ENCODE measurements around the gene NKAPD1. TPM values are rescaled to one million over a fixed set of nuclear protein-coding genes. Genes with fewer than 3 reads are reported as not detected.

The NKAPD1 gene
- total RNA-seq, 3 donors from 2014 or later: 14.6 to 17.4 (median 16.2) TPM

DNA sequence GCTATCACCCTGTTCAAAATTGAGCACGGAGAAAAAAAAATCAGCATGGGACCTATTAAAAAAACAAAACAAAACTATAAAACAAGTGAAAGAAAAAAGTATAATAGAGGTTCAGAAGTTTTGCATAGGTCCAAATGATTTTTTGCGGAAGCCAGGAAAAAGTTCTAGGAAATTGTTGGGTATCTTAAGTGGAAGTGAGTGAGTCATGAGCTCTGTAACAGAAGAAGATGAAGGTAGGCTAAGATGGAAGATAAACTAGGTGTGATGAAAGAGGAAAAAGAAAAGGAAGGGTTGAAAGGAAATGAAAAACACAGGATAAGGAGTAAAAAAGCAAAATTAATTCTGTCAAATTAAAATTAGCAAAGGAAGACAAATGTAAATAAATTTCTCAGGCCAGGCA lies 40.4 kb downstream of the NKAPD1 start:
- ATAC-seq: no peak
- no peak overlapping the region for H3K4me3 ChIP-seq
- H3K9me3 ChIP-seq: no peaks in the 10 kb centered on the region
- intact Hi-C loops (cut with DNase I, micrococcal nuclease): loop anchor here (10.0 kb wide), 1 partner anchor 60 kb away; the partner anchor contains the start of gene BCO2 (in 2 of the 2)
- no peaks in the 10 kb centered on the region for H3K36me3 ChIP-seq (ENCODE audit: low read depth)
- no peaks in the 10 kb centered on the region for H3K4me1 ChIP-seq (ENCODE audit: low read depth)
- DNase-seq: no peak
- TF ChIP-seq, protein P1, sequence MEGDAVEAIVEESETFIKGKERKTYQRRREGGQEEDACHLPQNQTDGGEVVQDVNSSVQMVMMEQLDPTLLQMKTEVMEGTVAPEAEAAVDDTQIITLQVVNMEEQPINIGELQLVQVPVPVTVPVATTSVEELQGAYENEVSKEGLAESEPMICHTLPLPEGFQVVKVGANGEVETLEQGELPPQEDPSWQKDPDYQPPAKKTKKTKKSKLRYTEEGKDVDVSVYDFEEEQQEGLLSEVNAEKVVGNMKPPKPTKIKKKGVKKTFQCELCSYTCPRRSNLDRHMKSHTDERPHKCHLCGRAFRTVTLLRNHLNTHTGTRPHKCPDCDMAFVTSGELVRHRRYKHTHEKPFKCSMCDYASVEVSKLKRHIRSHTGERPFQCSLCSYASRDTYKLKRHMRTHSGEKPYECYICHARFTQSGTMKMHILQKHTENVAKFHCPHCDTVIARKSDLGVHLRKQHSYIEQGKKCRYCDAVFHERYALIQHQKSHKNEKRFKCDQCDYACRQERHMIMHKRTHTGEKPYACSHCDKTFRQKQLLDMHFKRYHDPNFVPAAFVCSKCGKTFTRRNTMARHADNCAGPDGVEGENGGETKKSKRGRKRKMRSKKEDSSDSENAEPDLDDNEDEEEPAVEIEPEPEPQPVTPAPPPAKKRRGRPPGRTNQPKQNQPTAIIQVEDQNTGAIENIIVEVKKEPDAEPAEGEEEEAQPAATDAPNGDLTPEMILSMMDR (IDR thresholded peaks at IDR 0.05): no peak

DNA sequence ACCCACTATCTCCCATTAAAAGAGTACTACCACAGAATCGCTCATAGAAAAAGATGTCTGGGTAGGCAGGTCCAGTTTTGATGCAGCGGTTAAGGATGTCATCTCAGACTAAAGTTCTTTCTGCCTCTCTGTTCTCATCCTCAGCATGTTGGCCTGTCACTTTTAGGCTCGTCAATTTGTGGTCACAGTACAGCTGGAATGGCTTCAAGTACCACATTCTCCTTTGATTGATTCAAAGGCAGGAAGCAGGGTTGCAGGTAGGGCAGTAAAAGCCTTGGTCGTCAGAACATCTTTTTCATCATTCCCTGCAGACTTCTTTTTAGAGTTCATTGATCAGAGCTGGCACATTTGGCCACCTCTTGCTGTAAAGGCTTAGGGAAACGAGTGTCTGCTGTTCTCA lies 41.3 kb downstream of the NKAPD1 start:
- TF ChIP-seq, protein P1 (IDR thresholded peaks at IDR 0.05): no peak
- no peak overlapping the region for H3K4me3 ChIP-seq
- H3K4me1 ChIP-seq (ENCODE audit: low read depth): no peaks in the 10 kb centered on the region
- DNase-seq: no peak
- H3K36me3 ChIP-seq (ENCODE audit: low read depth): no peaks in the 10 kb centered on the region
- H3K9me3 ChIP-seq: no peaks in the 10 kb centered on the region
- intact Hi-C loops (cut with DNase I, micrococcal nuclease): loop anchor here (10.0 kb wide), 1 partner anchor 59 kb away; the partner anchor contains the start of gene BCO2 (in 2 of the 2)
- ATAC-seq: no peak

DNA sequence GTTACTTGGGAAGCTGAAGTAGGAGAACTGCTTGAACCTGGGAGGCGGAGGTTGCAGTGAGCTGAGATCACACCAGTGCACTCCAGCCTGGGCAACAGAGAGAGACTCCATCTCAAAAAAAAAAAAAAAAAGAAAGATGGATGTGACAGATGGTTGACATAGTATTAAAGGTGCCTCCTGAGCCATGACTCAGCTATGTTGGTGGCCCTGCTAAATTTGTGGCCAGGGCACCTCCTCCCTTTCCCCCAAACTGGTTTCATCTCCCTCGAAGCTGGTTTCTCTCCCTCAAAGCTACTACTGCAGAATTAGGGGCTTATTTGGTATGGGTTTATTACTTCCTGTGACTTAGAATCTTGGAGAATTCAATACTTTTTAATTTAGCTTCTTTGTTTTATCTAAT lies 44.1 kb downstream of the NKAPD1 start:
- ATAC-seq (no peak), DNase-seq (no peak)
- Histone ChIP-seq H3K36me3 (ENCODE audit: low read depth) (no peaks in the 10 kb centered on the region), H3K9me3 (no peaks in the 10 kb centered on the region), H3K4me3 (no peak overlapping the region), H3K4me1 (ENCODE audit: low read depth) (no peaks in the 10 kb centered on the region)
- TF ChIP-seq, protein P1 (IDR thresholded peaks at IDR 0.05): no peak
- intact Hi-C loops (cut with DNase I, micrococcal nuclease): loop anchor here (10.0 kb wide), 1 partner anchor 57 kb away; the partner anchor contains the start of gene BCO2 (in 2 of the 2)

DNA sequence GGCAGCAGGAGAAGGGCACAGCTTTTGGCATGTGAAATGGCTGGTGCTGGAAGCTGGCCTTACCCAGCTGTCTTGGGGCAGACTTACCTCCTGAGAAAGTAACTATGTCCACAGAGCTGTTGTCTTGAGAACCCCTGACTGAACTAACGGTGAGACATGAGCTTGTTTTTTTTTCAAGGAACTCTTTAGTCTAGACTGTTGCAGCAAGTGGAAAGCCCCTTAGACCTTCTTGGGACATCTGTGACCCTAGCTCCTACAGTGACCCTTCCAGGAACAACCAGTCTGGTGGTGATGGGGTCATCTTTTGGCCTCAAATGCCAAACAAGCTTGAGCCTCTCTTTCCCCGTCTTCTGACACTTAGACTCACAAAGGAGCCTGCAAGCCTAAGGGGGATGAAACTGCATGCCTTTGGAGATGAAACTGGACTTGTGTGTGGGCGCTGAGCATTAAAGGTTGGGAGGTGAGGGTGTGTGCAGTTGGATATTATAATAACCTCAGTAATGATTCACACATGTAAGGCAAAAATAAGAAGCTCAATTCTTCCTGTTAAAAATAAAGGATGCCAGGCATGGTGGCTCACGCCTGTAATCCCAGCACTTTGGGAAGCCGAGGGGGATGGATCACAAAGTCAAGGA lies 48.0 kb downstream of the NKAPD1 start:
- no peaks in the 10 kb centered on the region for H3K9me3 ChIP-seq
- intact Hi-C loops (cut with DNase I, micrococcal nuclease): no loop called here
- no peaks in the 10 kb centered on the region for H3K36me3 ChIP-seq (ENCODE audit: low read depth)
- no peak overlapping the region for H3K4me3 ChIP-seq
- no peak for DNase-seq
- TF ChIP-seq, protein P1 (IDR thresholded peaks at IDR 0.05): no peak
- no peaks in the 10 kb centered on the region for H3K4me1 ChIP-seq (ENCODE audit: low read depth)
- ATAC-seq: no peak

DNA sequence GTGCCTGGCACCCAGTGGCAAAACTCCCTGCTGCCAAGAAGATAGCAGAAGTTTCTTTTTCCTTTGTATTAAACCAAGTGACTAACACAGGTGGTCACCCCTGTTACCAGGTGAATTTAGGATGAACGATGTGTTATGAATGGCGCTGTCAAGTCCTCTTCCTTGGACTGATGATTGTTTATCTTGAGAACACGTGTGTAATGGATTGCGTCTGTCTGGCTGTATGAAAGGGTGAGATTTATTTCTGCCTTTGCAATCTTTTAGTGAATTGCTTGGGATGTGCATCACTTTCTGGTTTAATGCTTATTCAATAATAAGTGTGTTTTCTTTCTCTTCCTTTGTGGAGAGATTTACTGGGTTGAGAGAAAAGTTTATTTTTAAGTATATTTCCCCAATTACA lies 49.0 kb downstream of the NKAPD1 start:
- TF ChIP-seq, protein P1 (IDR thresholded peaks at IDR 0.05): no peak
- H3K4me3 ChIP-seq: no peak overlapping the region
- no peaks in the 10 kb centered on the region for H3K9me3 ChIP-seq
- H3K36me3 ChIP-seq (ENCODE audit: low read depth): no peaks in the 10 kb centered on the region
- ATAC-seq (no peak), DNase-seq (no peak)
- intact Hi-C loops (cut with DNase I, micrococcal nuclease): no loop called here
- peaks cover 2% of the 10 kb centered on the region for H3K4me1 ChIP-seq (ENCODE audit: low read depth)

Measured in mucosa of descending colon (tissue), 3 donors.